Activated CD4-positive, alpha-beta memory T cell treated with anti-CD3 and anti-CD28 coated beads for 36 hours (primary cell): ENCODE data around the gene RAP1B. TPM values are rescaled to one million over a fixed set of nuclear protein-coding genes. Genes with fewer than 3 reads are reported as not detected.
"Not testable (repeated sequence)": the region's sequence is repeated elsewhere in the genome, so short reads cannot be mapped to it uniquely, and the experiment has no call there.

Experiments
- CTCF ChIA-PET: fragments of 350-600 bp; sonication (Branson Sonifier 250); formaldehyde crosslinking; loops from one replicate; lab custom pipeline; 2021; ENCODE audit warnings: antibody characterized with exemption, inconsistent platforms; lab: Charles Lee
- POLR2A ChIA-PET: fragments of 350-600 bp; sonication (Branson Sonifier 250); formaldehyde crosslinking; loops from one replicate; lab custom pipeline; 2021; ENCODE audit warnings: antibody characterized with exemption; lab: Charles Lee
- DNase-seq: peaks from one replicate; pipeline ENCODE4 v3.0.0-alpha.2; 2020
- H3K27ac Mint-ChIP-seq: one replicate; pipeline ENCODE4 v1.8.0; 2021; ENCODE audit warnings: mixed read lengths
- H3K27me3 Mint-ChIP-seq: one replicate; pipeline ENCODE4 v1.8.0; 2021; ENCODE audit warnings: mixed read lengths
- H3K36me3 Mint-ChIP-seq: one replicate; pipeline ENCODE4 v1.8.0; 2021; ENCODE audit warnings: mixed read lengths
- H3K4me1 Mint-ChIP-seq: one replicate; pipeline ENCODE4 v1.8.0; 2021; ENCODE audit warnings: low read depth, mixed read lengths
- H3K4me3 Mint-ChIP-seq: one replicate; pipeline ENCODE4 v1.8.0; 2021; ENCODE audit warnings: mild to moderate bottlenecking, mixed read lengths
- H3K9me3 Mint-ChIP-seq: one replicate; pipeline ENCODE4 v1.8.0; 2021; ENCODE audit warnings: mixed read lengths
- intact Hi-C: fragments of 100-400 bp; cut with micrococcal nuclease; formaldehyde crosslinking; loops from one replicate; pipeline ENCODE4 v1.15.1; 2023
- total RNA-seq, 2 experiments: library from RNA; stranded (reverse); gene quantifications; one replicate each; pipeline ENCODE4 v1.2.3, GENCODE V29; 2021

The RAP1B gene
- total RNA-seq, 2 experiments from 2014 or later, result 211 to 213 TPM

DNA sequence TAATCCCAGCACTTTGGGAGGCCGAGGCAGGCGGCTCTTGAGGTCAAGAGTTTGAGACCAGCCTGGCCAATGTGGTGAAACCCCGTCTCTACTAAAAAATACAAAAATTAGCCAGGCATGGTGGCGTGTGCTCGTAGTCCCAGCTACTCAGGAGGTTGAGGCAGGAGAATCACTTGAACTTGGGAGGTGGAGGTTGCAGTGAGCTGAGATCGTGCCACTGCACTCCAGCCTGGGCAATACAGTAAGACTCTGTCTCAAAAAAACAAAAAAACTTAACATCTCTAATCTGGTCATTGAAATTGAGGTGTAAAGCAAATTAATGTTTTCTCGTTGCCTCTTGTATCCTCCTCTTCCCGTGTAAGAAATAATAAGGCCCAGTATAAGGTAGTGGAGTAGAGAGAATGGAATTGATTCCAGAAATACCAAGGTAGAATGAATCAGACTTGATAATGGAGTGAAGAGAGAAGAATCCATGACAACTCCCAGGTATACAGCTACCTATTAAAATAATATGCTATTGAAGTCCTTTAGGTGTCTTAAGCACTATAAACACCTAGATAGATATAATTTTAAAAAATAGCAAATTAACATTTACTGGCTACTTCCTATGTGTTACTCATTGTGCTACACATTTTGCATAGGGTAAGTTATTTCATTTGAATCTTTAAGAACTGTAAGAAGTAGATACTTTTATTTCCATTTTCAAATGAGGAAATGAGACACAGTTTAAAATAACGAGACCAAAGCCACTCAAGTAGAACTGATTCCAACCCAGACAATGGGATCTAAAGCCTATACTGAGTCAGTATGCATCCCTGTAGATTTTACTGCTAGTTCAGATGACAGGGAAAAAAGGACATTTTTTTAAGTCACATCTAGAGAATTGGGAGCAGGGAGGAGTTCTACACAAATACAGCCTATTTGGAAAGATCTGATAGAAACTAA lies 23.2 kb downstream of the RAP1B start:
- peak overlapping the region; percentile 11 for H3K27ac Mint-ChIP-seq
- H3K9me3 Mint-ChIP-seq, result no peaks in the 10 kb centered on the region
- no peak overlapping the region for H3K4me3 Mint-ChIP-seq
- ChIA-PET CTCF (no interaction called here), POLR2A (no interaction called here)
- intact Hi-C loops, result no loop called here
- peaks cover 82% of the 10 kb centered on the region for H3K4me1 Mint-ChIP-seq
- H3K36me3 Mint-ChIP-seq, result peaks cover 12% of the 10 kb centered on the region
- no peak for DNase-seq
- H3K27me3 Mint-ChIP-seq, result no peaks in the 10 kb centered on the region

DNA sequence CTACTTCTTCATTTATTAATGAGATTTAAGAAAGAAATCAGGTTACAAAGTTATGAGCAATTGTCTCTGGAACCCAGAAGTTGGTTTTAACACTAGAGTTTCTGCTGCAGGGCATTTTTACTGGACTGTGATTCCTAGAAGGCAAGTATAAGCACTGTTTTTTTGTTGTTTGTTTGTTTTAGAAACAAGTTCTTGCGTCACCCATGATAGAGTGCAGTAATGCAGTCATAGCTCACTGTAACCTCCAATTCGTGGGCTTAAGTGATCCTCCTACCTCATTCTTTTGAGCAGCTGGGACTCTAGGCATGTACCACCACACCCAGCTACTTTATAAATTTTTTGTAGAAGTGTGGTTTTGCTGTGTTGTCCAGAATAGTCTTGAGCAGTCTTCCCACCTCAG lies 25.6 kb downstream of the RAP1B start:
- Mint-ChIP-seq H3K27ac (peak overlapping the region; percentile 5), H3K36me3 (peaks cover 7% of the 10 kb centered on the region), H3K9me3 (no peaks in the 10 kb centered on the region), H3K4me3 (no peak overlapping the region), H3K27me3 (no peaks in the 10 kb centered on the region), H3K4me1 (peaks cover 84% of the 10 kb centered on the region)
- POLR2A ChIA-PET, result no interaction called here
- intact Hi-C loops, result no loop called here
- DNase-seq, result no peak
- CTCF ChIA-PET, result interaction anchor here (0.9 to 1.1 kb wide), 2 partner anchors 23 to 278 kb away, joined by 3 read pairs; no protein-coding TSS in a partner anchor

DNA sequence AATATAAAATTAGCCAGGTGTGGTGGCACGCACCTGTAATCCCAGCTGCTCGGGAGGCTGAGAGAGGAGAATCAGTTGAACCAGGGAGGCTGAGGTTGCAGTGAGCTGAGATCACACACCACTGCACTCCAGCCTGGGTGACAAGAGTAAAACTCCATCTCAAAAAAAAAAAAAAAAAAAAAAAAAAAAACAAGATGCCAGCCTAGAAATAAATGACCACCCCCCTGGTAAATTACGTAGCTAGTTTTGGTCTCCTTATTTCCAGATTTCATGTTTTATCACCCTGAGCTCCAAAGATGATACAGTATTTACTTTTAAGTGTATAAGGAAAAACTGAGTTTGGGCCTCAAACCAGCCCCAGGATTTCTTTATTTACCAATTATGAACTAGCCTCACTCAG lies 26.7 kb downstream of the RAP1B start:
- H3K4me1 Mint-ChIP-seq, result peaks cover 87% of the 10 kb centered on the region
- peaks cover 10% of the 10 kb centered on the region for H3K36me3 Mint-ChIP-seq
- not testable (repeated sequence) for H3K27ac Mint-ChIP-seq

DNA sequence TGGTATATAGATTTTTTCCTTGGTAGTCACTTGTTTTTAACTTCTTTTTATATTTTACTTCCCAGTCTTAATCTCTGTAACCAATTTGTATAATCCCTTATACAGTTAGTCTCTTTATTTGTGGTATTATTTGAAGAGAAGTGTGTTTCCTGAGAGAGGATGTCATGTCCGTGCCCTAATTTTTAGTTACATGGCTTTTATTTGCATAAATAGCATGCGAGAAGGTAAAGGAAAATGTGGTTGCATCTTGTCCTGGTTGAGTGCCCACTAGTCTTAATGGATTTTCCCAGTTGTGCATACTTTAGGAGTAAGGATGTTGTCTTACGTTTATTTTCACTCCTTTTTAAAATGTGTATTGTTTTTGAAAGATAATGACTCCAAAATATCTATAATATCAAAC lies 27.5 kb downstream of the RAP1B start:
- Mint-ChIP-seq H3K36me3 (peaks cover 16% of the 10 kb centered on the region), H3K9me3 (no peaks in the 10 kb centered on the region)

More for the DNA sequence above, 26.7 kb downstream of the RAP1B start:
- intact Hi-C loops, H3K27me3 Mint-ChIP-seq, H3K4me3 Mint-ChIP-seq, H3K9me3 Mint-ChIP-seq, CTCF ChIA-PET, DNase-seq: not testable (repeated sequence)
- POLR2A ChIA-PET, result interaction anchor here (0.7 kb wide), 1 partner anchor 207 kb away, joined by 3 read pairs; no protein-coding TSS in a partner anchor

DNA sequence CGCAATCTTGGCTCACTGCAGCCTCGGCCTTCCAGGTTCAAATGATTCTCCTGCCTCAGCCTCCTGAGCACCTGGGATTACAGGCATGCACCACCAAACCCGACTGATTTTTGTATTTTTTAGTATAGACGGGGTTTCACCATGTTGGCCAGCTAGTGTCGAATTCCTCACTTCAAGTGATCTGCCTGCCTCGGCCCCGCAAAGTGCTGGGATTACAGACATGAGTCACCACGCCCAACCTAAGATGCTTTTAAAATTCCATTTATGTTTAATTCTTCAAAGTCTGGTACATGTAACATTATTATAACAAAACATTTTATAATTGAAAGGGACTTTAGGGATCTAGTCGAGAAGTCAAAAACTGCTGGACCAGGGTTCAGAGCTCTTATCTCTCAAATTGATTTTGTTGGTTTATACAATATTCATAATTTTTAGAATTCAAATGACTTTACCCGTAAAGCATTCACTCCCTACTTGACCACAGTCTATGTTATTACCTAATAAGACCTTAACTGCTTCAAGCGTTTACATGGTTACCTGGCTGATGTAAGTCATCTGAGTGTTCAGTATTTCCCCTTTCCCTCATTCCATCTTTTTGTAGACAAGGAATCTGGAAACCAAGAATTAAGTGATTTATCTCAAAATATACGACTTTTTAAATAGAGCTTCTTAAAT lies 28.2 kb downstream of the RAP1B start:
- CTCF ChIA-PET, result interaction anchor here (0.6 kb wide), 1 partner anchor 198 kb away, joined by 3 read pairs; no protein-coding TSS in a partner anchor
- H3K4me1 Mint-ChIP-seq, result peaks cover 80% of the 10 kb centered on the region
- no peak for DNase-seq
- intact Hi-C loops, result no loop called here
- no peaks in the 10 kb centered on the region for H3K9me3 Mint-ChIP-seq
- POLR2A ChIA-PET, result interaction anchor here (1.3 kb wide), 1 partner anchor 9 kb away, joined by 3 read pairs; no protein-coding TSS in a partner anchor
- peak overlapping the region; percentile 19 for H3K27ac Mint-ChIP-seq
- H3K36me3 Mint-ChIP-seq, result peaks cover 17% of the 10 kb centered on the region
- no peaks in the 10 kb centered on the region for H3K27me3 Mint-ChIP-seq
- H3K4me3 Mint-ChIP-seq, result no peak overlapping the region

More for the DNA sequence above, 27.5 kb downstream of the RAP1B start:
- ChIA-PET POLR2A (no interaction called here), CTCF (no interaction called here)
- Mint-ChIP-seq H3K27ac (no peak overlapping the region), H3K4me1 (peaks cover 85% of the 10 kb centered on the region), H3K4me3 (no peak overlapping the region), H3K27me3 (no peaks in the 10 kb centered on the region)
- intact Hi-C loops, result no loop called here
- DNase-seq, result no peak

DNA sequence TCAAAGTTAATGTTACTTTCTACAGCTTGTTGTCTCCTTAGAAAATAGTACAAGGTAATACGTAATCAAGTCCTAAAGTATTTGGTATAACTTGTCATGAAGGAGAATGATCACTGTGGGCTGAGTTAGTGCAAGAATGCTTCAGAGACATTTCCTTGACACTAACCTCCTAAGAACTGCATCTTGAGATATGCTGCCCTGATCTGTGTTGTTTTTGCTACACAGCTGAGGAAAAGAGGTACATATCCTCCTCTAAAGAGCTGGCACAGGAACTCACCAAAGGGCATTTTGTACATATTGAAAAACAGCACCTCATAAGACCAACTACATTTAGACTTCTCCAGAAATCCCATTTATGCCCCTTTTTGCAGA lies 28.7 kb downstream of the RAP1B start:
- Mint-ChIP-seq H3K4me1 (peaks cover 79% of the 10 kb centered on the region), H3K36me3 (peaks cover 20% of the 10 kb centered on the region), H3K4me3 (no peak overlapping the region)

DNA sequence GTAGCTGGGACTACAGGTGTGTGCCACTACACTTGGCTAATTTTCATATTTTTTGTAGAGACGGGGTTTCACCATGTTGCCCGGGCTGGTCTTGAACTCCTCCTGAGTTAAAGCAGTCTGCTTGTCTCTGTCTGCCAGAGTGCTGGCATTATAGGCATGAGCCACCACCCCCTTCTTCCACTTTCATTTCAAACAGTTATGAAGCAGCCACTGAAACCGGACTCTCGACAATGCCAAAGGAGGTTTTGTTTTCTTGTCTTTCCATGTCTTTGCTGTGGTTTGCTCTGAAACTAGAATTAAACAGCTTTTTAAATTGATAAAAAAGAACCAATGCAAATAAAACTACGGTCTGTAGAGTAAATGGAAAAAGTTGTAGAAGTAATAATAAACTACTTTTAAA lies 30.4 kb downstream of the RAP1B start:
- ChIA-PET POLR2A (interaction anchor here (0.7 to 1.1 kb wide), 3 partner anchors 24 to 105 kb away, joined by 3 to 6 read pairs (median 3); partner anchors contain the start of gene SLC35E3), CTCF (interaction anchor here (1.6 kb wide), 1 partner anchor 28 kb away, joined by 5 read pairs; no protein-coding TSS in a partner anchor)
- intact Hi-C loops, result loop anchor here (1.0 to 5.0 kb wide), 3 partner anchors 29 to 284 kb away; partner anchors contain the start of gene NUP107

More for the DNA sequence above, 28.7 kb downstream of the RAP1B start:
- POLR2A ChIA-PET, result interaction anchor here (1.2 to 1.3 kb wide), 2 partner anchors 10 to 27 kb away, joined by 3 read pairs; no protein-coding TSS in a partner anchor
- DNase-seq, result no peak
- Mint-ChIP-seq H3K9me3 (no peaks in the 10 kb centered on the region), H3K27me3 (no peaks in the 10 kb centered on the region), H3K27ac (no peak overlapping the region)
- CTCF ChIA-PET, result interaction anchor here (0.6 kb wide), 1 partner anchor 199 kb away, joined by 3 read pairs; no protein-coding TSS in a partner anchor
- intact Hi-C loops, result no loop called here

DNA sequence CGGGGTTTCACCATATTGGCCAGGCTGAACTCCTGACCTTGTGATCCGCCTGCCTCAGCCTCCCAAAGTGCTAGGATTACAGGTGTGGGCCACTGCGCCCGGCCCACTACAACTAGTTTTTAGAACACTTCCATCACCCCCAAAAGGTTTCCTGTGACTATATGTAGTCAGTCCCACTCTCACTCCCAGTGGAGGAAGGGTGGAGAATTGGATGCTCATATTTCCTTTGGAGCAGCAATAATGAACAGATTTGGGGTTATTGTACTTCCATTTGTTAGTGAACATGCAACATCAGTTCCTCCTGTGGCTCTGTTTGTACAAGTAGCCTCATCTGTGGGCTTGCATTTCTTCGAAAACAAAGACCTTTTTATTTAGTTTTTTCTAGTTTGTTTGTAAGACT lies 35.8 kb downstream of the RAP1B start:
- no peak overlapping the region for H3K4me3 Mint-ChIP-seq
- ChIA-PET POLR2A (no interaction called here), CTCF (interaction anchor here (1.5 kb wide), 1 partner anchor 287 kb away, joined by 4 read pairs; no protein-coding TSS in a partner anchor)
- H3K27me3 Mint-ChIP-seq, result no peaks in the 10 kb centered on the region
- no peak for DNase-seq
- no peak overlapping the region for H3K27ac Mint-ChIP-seq
- no peaks in the 10 kb centered on the region for H3K9me3 Mint-ChIP-seq
- peaks cover 57% of the 10 kb centered on the region for H3K4me1 Mint-ChIP-seq
- H3K36me3 Mint-ChIP-seq, result peaks cover 35% of the 10 kb centered on the region
- intact Hi-C loops, result no loop called here

More for the DNA sequence above, 30.4 kb downstream of the RAP1B start:
- Mint-ChIP-seq H3K9me3 (no peaks in the 10 kb centered on the region), H3K27ac (peak overlapping the region; percentile 8), H3K27me3 (no peaks in the 10 kb centered on the region), H3K4me3 (peak overlapping the region; percentile 32), H3K4me1 (peaks cover 76% of the 10 kb centered on the region), H3K36me3 (peaks cover 25% of the 10 kb centered on the region)
- DNase-seq, result peak; percentile 68

DNA sequence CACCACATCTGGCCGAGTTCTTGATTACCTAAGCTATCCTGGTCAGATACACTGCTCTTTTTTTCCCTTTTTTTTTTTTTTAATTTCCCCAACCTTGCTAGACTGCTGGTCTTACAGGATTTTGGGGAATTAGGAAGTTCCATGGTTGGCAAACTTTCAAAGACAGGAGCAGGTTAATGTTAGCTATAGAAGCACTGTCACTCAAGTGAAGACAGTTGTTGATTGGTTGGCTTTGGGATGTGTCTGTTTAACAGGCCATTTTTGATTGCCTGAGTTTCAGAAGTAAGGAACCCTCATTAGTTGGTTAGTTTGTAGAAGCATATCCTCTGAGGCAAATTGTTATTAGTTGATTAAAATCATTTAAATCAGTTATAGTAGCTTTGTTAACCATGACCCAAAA lies 36.8 kb downstream of the RAP1B start:
- intact Hi-C loops, result no loop called here
- no peaks in the 10 kb centered on the region for H3K9me3 Mint-ChIP-seq
- DNase-seq, result no peak
- H3K27me3 Mint-ChIP-seq, result no peaks in the 10 kb centered on the region
- H3K36me3 Mint-ChIP-seq, result peaks cover 30% of the 10 kb centered on the region
- H3K4me1 Mint-ChIP-seq, result peaks cover 48% of the 10 kb centered on the region
- H3K27ac Mint-ChIP-seq, result peak overlapping the region; percentile 11
- POLR2A ChIA-PET, result interaction anchor here (0.6 kb wide), 1 partner anchor 318 kb away, joined by 3 read pairs; no protein-coding TSS in a partner anchor
- CTCF ChIA-PET, result interaction anchor here (0.6 to 1.5 kb wide), 3 partner anchors 288 to 424 kb away, joined by 4 to 6 read pairs (median 4); no protein-coding TSS in a partner anchor
- H3K4me3 Mint-ChIP-seq, result no peak overlapping the region

DNA sequence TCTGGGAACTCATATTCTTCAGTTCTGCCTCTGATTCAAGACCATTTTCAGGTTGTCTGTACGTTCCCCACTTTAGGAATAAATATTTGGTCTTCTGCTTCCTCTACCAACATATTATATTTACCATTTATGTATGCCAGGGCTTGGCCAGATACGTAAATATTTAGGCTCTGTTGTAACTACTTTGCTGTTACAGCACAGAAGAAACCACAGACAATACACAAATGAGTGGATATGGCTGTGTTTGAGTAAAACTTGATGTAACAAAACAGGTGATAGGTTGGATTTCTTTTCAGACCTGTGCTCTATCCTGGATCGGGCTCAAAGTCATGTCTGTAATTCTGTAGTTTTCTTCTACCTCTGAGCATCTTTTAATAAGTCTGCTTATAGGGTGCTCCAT lies 37.5 kb downstream of the RAP1B start:
- intact Hi-C loops, result no loop called here

DNA sequence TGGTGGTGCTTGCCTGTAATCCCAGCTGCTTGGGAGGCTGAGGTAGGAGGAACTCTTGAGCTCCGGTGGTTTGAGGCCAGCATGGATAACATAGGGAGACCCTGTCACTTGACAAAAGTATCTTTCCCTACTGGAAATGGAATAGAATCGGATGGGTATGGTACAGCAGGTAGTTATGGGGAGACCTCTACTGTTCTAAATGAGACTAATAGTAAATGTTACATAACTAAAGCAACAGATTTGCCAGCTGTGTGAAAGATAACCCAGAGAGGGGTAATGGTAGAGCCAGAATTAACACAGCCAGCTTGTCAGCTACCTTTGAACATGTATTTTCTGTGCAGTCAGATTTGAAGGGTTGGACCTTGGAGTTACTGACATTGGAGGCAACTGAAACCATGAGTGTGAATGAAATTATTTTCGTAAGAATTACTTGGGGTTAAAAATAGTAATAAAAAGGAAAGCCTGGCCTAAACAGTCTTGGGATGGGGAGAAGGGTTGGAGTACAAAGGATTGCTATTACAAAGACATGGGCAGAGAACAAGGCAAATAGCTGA lies 54.4 kb downstream of the RAP1B start:
- no peak for DNase-seq
- H3K4me1 Mint-ChIP-seq, result peaks cover 10% of the 10 kb centered on the region
- no peaks in the 10 kb centered on the region for H3K9me3 Mint-ChIP-seq
- no peaks in the 10 kb centered on the region for H3K27me3 Mint-ChIP-seq
- peak overlapping the region; percentile 38 for H3K27ac Mint-ChIP-seq
- CTCF ChIA-PET, result no interaction called here
- POLR2A ChIA-PET, result no interaction called here
- intact Hi-C loops, result no loop called here
- peaks cover 13% of the 10 kb centered on the region for H3K36me3 Mint-ChIP-seq
- H3K4me3 Mint-ChIP-seq, result no peak overlapping the region

More for the DNA sequence above, 37.5 kb downstream of the RAP1B start:
- no peak overlapping the region for H3K4me3 Mint-ChIP-seq
- peaks cover 26% of the 10 kb centered on the region for H3K36me3 Mint-ChIP-seq
- no peaks in the 10 kb centered on the region for H3K27me3 Mint-ChIP-seq
- H3K4me1 Mint-ChIP-seq, result peaks cover 43% of the 10 kb centered on the region
- ChIA-PET POLR2A (interaction anchor here (0.6 kb wide), 1 partner anchor 407 kb away, joined by 3 read pairs; no protein-coding TSS in a partner anchor), CTCF (interaction anchor here (0.6 to 1.5 kb wide), 3 partner anchors 289 to 425 kb away, joined by 4 to 6 read pairs (median 4); no protein-coding TSS in a partner anchor)
- no peaks in the 10 kb centered on the region for H3K9me3 Mint-ChIP-seq
- no peak for DNase-seq
- H3K27ac Mint-ChIP-seq, result peak overlapping the region; percentile 11
